Neural cell (in vitro differentiated cells): ENCODE data around the gene MUSTN1.

Source experiments
- EP300 ChIP-seq: fragments of 450-650 bp; conservative IDR thresholded peaks from 2 replicates; pipeline ENCODE4 v1.6.1; 2014; ENCODE audit warnings: antibody characterized with exemption, mild to moderate bottlenecking, moderate library complexity; ENCODE audit not compliant: poor library complexity, severe bottlenecking
- EZH2 ChIP-seq: fragments of 200-600, 300-800 bp; shearing (Covaris generic), sonication (generic); IDR thresholded peaks from 2 replicates; pipeline ENCODE4 v1.6.1; 2014; ENCODE audit warnings: antibody characterized with exemption, low read length, borderline replicate concordance, mild to moderate bottlenecking; ENCODE audit not compliant: insufficient read depth, poor library complexity, severe bottlenecking
- SMC3 ChIP-seq: fragments of 450-650 bp; conservative IDR thresholded peaks from 2 replicates; pipeline ENCODE4 v1.6.1; 2014; ENCODE audit warnings: antibody characterized with exemption, mild to moderate bottlenecking, moderate library complexity; ENCODE audit not compliant: poor library complexity
- TAF1 ChIP-seq: IDR thresholded peaks from 2 replicates; pipeline ENCODE4 v1.6.1; 2012; ENCODE audit warnings: low read depth
- TF ChIP-seq, protein P1 (sequence below): fragments of 450-650 bp; IDR thresholded peaks from 2 replicates; pipeline ENCODE4 v1.5.1; 2014; ENCODE audit warnings: antibody characterized with exemption, mild to moderate bottlenecking, moderate library complexity; ENCODE audit not compliant: poor library complexity, severe bottlenecking
- TF ChIP-seq, protein P2 (sequence below): IDR thresholded peaks from 2 replicates; pipeline ENCODE4 v1.6.1; 2012; ENCODE audit warnings: borderline replicate concordance

DNA sequence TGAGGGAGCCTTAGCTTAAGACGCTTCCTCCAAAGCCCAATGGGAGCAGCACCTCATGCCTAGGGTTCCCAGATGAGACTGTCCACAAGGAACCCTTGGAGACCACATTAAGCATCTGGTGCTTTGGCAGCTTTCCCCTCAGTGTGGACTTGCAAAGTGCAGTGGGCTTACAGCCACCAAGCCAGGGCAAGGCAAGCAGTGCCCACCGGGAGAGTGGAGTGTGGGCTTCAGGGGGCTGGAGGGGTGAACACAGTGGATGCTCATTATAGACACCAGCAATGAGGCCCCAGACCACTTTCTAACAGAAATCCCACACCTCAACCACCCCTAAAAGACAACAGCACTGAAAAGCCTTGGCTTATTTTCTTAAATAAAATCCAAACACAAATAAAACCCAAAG, 9.1 kb upstream of the MUSTN1 start:
- TF ChIP-seq, protein P1, sequence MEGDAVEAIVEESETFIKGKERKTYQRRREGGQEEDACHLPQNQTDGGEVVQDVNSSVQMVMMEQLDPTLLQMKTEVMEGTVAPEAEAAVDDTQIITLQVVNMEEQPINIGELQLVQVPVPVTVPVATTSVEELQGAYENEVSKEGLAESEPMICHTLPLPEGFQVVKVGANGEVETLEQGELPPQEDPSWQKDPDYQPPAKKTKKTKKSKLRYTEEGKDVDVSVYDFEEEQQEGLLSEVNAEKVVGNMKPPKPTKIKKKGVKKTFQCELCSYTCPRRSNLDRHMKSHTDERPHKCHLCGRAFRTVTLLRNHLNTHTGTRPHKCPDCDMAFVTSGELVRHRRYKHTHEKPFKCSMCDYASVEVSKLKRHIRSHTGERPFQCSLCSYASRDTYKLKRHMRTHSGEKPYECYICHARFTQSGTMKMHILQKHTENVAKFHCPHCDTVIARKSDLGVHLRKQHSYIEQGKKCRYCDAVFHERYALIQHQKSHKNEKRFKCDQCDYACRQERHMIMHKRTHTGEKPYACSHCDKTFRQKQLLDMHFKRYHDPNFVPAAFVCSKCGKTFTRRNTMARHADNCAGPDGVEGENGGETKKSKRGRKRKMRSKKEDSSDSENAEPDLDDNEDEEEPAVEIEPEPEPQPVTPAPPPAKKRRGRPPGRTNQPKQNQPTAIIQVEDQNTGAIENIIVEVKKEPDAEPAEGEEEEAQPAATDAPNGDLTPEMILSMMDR = no peak
- no peak for TF ChIP-seq EZH2
- no peak for TF ChIP-seq TAF1
- TF ChIP-seq SMC3 = no peak
- no peak for TF ChIP-seq EP300
- TF ChIP-seq, protein P2, sequence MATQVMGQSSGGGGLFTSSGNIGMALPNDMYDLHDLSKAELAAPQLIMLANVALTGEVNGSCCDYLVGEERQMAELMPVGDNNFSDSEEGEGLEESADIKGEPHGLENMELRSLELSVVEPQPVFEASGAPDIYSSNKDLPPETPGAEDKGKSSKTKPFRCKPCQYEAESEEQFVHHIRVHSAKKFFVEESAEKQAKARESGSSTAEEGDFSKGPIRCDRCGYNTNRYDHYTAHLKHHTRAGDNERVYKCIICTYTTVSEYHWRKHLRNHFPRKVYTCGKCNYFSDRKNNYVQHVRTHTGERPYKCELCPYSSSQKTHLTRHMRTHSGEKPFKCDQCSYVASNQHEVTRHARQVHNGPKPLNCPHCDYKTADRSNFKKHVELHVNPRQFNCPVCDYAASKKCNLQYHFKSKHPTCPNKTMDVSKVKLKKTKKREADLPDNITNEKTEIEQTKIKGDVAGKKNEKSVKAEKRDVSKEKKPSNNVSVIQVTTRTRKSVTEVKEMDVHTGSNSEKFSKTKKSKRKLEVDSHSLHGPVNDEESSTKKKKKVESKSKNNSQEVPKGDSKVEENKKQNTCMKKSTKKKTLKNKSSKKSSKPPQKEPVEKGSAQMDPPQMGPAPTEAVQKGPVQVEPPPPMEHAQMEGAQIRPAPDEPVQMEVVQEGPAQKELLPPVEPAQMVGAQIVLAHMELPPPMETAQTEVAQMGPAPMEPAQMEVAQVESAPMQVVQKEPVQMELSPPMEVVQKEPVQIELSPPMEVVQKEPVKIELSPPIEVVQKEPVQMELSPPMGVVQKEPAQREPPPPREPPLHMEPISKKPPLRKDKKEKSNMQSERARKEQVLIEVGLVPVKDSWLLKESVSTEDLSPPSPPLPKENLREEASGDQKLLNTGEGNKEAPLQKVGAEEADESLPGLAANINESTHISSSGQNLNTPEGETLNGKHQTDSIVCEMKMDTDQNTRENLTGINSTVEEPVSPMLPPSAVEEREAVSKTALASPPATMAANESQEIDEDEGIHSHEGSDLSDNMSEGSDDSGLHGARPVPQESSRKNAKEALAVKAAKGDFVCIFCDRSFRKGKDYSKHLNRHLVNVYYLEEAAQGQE = no peak
